HG02885 (cell line): ENCODE results near the gene ZNF326.
A peak's percentile ranks its signal among the peaks of the same experiment; 100 is the strongest.
"Not testable (repeated sequence)": the region's sequence is repeated elsewhere in the genome, so short reads cannot be mapped to it uniquely, and the experiment has no call there.

Source experiments
- ATAC-seq: cut with Tn5 transposase; IDR thresholded peaks from one replicate; pipeline ENCODE4 v1.9.1; 2021; ENCODE audit warnings: mild to moderate bottlenecking; ENCODE audit not compliant: unreplicated experiment, poor library complexity

ZNF326 gene

GRCh38 chr1:89995598-89996449 is 914 bp downstream of the ZNF326 start:
- ATAC-seq: no peak

DNA sequence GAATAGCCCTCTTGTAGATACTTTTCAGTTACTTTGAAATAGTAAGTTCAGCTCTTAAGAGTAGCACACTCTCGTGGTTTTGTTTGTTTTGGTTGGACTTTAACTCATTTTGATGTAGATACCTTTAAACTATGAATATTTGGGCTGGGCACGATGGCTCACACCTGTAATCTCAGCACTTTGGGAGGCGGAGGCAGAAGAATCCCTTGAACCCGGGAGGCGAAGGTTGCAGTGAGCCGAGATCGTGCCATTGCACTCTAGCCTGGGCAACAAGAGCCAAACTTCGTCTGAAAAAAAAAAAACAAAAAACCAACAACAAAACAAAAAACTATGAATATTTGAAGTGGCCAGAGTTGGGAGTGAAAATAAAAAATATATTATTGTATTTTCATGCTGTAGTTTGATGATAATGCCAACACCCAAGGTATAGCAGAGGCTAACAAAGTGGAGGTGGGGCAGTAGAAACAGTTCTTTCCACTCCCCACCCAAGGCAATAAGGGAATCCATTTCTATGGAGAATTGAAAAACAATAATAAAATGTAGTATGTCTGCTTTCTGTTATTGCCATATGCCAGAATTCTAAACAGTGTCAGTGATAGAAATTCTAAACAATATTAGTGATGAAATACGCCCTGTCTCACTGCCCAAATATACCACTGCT is 1.7 kb downstream of the ZNF326 start:
- no peak for ATAC-seq

DNA sequence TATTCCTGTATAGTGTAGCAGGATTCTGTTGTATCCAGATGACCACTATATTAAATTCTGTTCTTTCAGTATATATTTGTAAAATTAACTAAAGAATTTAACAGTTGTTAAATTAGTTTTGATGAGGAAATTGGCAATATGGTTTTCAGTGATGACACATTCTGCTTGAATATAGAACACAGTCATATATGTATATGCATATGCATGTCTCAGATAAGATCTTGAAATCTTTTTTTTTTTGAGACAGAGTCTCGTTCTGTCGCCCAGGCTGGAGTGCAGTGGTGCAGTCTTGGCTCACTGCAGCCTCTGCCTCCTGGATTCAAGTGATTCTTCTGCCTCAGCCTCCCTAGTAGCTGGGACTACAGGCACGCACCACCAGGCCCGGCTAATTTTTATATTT is 2.2 kb downstream of the ZNF326 start:
- not testable (repeated sequence) for ATAC-seq

- no peak for ATAC-seq
Measured at GRCh38 chr1:89998306-89998705, 3.4 kb downstream of the ZNF326 start.

DNA sequence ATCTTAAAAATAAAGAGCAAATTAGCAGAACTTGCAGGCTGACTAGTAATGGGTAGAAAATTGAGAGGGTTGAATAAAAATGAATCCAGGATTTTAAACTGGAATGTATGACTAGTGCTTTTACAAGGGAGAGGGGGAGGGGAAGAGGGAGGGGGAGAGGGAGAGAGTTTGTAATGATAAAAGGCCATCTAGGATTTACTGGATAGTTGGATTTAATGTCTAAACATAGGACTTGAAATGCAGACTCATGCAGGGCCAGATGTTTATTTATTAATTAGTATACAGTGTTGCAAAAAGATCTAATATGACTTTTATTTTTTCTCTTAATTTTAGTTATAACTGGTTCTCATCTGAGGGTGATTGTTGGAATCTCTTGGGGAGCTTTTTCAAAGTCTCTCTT is 4.3 kb downstream of the ZNF326 start:
- ATAC-seq: no peak

DNA sequence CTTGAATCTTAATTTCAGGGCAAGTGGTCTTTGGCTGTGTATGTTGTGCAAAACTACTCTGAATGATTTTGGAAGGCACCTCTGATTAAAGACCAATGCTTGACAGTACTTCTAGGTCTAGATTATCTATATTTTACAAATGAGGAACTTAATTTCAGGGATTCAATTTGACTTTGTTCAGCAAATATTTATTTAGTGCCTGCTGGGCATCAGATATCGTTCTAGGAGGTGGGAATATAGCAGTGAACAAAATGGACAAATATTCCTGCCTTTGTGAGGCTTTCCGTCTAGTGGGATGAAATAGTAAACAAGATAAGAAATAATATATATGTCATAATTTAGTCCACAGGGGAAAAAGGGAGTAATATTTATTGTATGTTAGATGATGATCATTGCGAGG is 4.7 kb downstream of the ZNF326 start:
- no peak for ATAC-seq

GRCh38 chr1:90000934-90001676 is 6.2 kb downstream of the ZNF326 start:
- ATAC-seq: no peak

DNA sequence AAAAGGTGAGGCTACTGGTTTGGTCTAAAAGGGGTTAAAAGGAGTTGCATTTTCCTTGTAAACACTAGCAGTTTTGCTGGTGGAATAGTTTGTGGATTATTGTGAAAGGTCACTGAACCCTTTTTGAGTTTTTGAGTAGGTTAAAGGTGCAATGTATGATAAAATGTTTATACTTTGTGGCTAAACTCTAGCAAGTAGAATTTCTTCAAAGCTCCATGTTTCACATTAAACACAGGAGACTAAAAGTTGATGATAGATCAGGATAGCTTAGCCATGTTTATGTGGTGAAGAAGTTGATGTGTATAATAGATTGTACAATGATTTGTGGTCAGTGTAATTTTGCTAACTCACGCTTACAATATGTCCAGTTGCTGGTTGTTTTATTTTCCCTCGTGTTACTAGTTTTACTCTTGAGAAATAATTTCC is 13.1 kb downstream of the ZNF326 start:
- no peak for ATAC-seq

GRCh38 chr1:90012300-90012699 is 17.4 kb downstream of the ZNF326 start:
- no peak for ATAC-seq

DNA sequence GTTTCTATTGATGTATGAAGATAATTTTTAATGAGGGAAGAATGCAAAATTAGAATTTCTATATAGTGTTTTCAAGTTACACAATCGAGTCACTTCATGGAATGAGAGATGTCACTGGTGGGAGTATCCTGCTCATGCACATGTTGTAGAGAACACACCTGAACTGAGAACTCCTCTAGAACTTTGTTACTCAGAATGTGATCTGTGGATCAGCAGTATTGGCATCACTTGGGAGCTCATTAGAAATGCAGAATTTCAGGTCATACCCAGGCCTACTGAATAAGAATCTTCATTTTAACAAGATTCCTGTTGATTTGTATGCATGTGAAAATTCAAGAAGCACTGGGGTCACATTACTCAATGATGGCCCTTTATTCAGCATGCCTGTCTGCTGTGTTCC is 28.8 kb downstream of the ZNF326 start:
- no peak for ATAC-seq

GRCh38 chr1:90027281-90027680 is 32.4 kb downstream of the ZNF326 start:
- no peak for ATAC-seq

DNA sequence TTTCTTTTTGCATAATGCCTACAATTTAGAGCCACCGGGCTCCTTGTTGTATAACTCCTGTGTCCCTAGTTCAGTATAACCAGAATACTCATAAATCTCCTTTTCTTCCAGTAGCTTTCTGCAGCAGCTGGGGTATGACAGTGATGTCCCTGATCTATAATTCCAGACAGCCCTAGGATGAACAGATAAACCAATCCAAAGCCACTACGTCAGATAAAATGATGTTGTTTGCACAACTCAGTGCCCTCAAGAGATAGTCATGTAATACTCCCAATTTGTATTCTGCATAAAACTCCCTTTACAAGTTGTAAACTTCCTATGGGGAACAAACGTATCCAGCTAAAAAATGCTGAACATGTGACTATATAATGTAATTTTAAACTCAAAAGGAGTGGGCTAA is 44.7 kb downstream of the ZNF326 start:
- no peak for ATAC-seq

DNA sequence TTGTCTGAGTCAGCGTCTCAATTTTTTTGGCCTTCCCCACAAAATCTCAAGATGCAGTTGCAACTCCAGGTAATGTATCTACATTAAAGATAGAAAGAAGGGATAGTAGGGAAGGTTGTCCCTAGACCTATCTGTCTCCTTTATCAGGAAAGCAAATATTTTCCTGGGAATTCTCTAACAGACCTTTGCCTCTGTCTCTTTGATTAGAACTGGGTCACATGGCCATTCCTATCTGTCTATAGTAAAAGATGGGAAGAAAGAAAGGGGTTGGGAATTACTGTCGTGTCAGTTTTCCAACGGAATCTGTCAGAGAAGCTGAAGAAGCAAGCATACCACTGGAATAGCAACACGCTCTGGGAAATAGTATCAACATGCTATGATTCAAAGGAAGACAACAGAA is 48.7 kb downstream of the ZNF326 start:
- ATAC-seq: no peak

DNA sequence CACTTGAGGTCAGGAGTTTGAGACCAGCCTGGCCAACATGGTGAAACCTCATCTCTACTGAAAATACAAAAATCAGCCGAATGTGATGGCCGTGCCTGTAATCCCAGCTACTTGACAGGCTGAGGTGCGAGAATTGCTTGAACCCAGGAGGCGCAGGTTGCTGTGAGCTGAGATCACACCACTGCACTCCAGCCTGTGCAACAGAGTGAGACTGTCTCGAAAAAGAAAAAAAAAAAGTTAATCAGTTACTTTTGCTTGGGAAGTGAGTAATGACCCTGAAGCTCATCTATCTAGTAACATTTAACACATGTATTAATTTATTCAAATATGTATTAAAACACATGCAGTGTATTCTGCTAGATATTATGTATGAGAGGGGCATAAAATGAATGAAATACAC is 49.4 kb downstream of the ZNF326 start:
- ATAC-seq: no peak

GRCh38 chr1:90045853-90046563 is 51.1 kb downstream of the ZNF326 start:
- no peak for ATAC-seq

DNA sequence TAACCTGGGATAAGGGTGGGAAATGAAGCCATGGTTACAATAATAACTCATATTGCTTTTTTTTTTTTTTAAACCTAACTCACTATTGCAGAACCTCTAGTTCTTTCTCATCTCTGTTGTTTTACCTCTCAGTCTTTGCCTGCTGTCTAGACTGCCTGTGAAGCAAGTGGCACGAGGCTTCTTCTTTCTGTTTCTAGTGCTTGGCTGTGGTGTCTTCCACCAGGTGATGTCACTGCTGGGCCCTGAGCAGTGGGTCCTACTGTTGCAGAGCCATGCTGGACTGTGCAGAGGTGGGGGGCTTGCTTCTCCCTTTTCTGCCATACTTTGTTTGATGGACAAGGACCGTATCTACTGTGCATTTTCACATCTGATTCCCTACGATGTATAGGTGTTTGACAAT is 51.7 kb downstream of the ZNF326 start:
- peak; percentile 62 for ATAC-seq

- ATAC-seq: no peak
Measured at GRCh38 chr1:90048043-90048442, 53.1 kb downstream of the ZNF326 start.

GRCh38 chr1:90062700-90063643 is 68.1 kb downstream of the ZNF326 start:
- ATAC-seq: not testable (repeated sequence)

DNA sequence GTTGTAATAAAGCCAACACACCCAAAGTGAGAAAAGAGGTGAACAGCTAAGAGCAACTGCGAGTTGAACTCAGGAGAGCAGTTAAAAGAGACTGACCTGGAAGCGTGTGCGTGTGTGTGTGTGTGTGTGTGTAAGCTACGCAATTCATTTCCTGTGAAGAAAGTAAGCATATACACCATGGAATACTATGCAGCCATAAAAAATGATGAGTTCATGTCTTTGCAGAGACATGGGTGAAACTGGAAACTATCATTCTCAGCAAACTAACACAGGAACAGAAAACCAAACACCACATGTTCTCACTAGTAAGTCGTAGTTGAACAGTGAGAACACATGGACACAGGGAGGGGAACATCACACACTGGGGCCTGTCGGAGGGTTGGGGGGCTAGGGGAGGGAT is 69.2 kb downstream of the ZNF326 start:
- ATAC-seq: not testable (repeated sequence)
